ENCODE measurements around the gene SRM. TPM values are rescaled to one million over a fixed set of nuclear protein-coding genes. Genes with fewer than 3 reads are reported as not detected.

SRM gene
- total and polyA plus RNA-seq, 2 of the 13 experiments (the other 11 are each of a cell fraction or from before 2014, with no cell fraction given): 27.9 to 31.8 TPM

DNA sequence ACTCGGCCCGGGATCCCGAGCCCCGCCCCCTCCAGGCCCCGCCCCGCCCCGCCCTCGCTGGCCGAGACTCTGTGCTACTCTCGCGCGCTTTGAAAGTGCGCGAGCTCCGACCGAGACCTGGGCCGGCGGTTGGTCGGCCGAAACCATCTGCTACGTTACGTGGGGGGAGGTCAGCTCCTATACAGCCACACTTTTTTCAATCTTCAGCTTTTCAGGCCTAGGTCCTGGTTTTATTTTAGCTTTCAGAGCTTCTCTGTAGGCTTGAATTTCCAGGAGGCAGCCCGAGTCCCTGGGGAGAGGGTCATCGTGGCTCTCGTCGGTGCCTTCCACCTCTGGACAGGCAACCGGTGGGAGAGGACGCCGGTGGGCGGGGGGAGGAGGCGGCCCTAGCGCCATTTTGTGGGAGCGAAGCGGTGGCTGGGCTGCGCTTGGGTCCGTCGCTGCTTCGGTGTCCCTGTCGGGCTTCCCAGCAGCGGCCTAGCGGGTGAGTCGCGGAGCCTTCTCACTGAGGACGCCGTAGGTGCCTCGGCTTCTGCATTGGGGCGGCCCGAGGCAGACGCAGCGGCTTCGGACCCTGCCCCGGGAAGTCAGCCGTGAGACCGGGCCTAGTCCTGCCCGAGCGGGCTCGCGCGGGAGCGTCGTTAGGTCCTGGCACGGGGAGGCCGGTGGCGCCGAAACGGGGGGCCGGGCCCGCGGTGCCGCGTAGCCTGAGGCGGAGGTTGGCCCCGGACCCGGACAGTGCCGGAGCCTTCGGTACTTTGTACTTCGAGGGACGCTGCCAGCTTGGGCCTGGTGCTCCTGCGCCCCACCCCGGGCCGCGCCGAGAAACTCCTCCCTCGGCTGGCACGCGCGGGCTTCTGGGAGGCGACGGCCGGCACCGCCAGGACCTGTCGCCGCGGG, 47.3 kb downstream of the SRM start, which contains the start of gene TARDBP (continued):
- TF ChIP-seq RBM39 (IDR thresholded peaks at IDR 0.05; ENCODE audit: low read depth, low read length, poor library complexity, severe bottlenecking) (peak; percentile 96), ZNF138 (CRISPR knock-in tag; IDR thresholded peaks at IDR 0.05; ENCODE audit: low read depth) (peak; percentile 64; the same call in 1 of the 2 replicates), NR2C2 (CRISPR knock-in tag; IDR thresholded peaks at IDR 0.05; ENCODE audit: borderline replicate concordance) (peak; percentile 61; the same call in 1 of the 2 replicates), TCF12 (IDR thresholded peaks at IDR 0.05) (no peak), TCF12 (CRISPR knock-in tag; IDR thresholded peaks at IDR 0.05) (no peak), DR1 (CRISPR knock-in tag; IDR thresholded peaks at IDR 0.05) (peak; percentile 89), EEA1 (CRISPR knock-in tag; IDR thresholded peaks at IDR 0.05; ENCODE audit: borderline replicate concordance) (peak; percentile 83; the same call in 1 of the 2 replicates), BRD4 (CRISPR knock-in tag; IDR thresholded peaks at IDR 0.05) (peak; percentile 93), RFX3 (CRISPR knock-in tag; IDR thresholded peaks at IDR 0.05) (0 out of 2 replicates have a peak, but pooled peaks have one; percentile 26), KDM3A (CRISPR knock-in tag; IDR thresholded peaks at IDR 0.05; ENCODE audit: low read depth) (no peak; the same call in 1 of the 2 replicates), NCOR1 (IDR thresholded peaks at IDR 0.05; ENCODE audit: borderline replicate concordance, low read length) (0 out of 2 replicates have a peak, but pooled peaks have one; percentile 16), ONECUT2 (CRISPR knock-in tag; IDR thresholded peaks at IDR 0.05) (no peak), REXO4 (CRISPR knock-in tag; IDR thresholded peaks at IDR 0.05; ENCODE audit: borderline replicate concordance) (peak; percentile 84; the same call in 1 of the 2 replicates), ARHGAP35 (CRISPR knock-in tag; IDR thresholded peaks at IDR 0.05; ENCODE audit: borderline replicate concordance) (peak; percentile 88; the same call in 1 of the 2 replicates), ZIK1 (CRISPR knock-in tag; IDR thresholded peaks at IDR 0.05; ENCODE audit: borderline replicate concordance, low read depth) (peak; percentile 81; the same call in 1 of the 2 replicates), SMAD1 (CRISPR knock-in tag; IDR thresholded peaks at IDR 0.05; ENCODE audit: borderline replicate concordance, low read depth) (peak; percentile 83; the same call in 1 of the 2 replicates), KLF11 (CRISPR knock-in tag; IDR thresholded peaks at IDR 0.05) (peak; percentile 25; the same call in 1 of the 2 replicates)
- TF ChIP-seq, protein P1, sequence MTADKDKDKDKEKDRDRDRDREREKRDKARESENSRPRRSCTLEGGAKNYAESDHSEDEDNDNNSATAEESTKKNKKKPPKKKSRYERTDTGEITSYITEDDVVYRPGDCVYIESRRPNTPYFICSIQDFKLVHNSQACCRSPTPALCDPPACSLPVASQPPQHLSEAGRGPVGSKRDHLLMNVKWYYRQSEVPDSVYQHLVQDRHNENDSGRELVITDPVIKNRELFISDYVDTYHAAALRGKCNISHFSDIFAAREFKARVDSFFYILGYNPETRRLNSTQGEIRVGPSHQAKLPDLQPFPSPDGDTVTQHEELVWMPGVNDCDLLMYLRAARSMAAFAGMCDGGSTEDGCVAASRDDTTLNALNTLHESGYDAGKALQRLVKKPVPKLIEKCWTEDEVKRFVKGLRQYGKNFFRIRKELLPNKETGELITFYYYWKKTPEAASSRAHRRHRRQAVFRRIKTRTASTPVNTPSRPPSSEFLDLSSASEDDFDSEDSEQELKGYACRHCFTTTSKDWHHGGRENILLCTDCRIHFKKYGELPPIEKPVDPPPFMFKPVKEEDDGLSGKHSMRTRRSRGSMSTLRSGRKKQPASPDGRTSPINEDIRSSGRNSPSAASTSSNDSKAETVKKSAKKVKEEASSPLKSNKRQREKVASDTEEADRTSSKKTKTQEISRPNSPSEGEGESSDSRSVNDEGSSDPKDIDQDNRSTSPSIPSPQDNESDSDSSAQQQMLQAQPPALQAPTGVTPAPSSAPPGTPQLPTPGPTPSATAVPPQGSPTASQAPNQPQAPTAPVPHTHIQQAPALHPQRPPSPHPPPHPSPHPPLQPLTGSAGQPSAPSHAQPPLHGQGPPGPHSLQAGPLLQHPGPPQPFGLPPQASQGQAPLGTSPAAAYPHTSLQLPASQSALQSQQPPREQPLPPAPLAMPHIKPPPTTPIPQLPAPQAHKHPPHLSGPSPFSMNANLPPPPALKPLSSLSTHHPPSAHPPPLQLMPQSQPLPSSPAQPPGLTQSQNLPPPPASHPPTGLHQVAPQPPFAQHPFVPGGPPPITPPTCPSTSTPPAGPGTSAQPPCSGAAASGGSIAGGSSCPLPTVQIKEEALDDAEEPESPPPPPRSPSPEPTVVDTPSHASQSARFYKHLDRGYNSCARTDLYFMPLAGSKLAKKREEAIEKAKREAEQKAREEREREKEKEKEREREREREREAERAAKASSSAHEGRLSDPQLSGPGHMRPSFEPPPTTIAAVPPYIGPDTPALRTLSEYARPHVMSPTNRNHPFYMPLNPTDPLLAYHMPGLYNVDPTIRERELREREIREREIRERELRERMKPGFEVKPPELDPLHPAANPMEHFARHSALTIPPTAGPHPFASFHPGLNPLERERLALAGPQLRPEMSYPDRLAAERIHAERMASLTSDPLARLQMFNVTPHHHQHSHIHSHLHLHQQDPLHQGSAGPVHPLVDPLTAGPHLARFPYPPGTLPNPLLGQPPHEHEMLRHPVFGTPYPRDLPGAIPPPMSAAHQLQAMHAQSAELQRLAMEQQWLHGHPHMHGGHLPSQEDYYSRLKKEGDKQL (CRISPR knock-in tag; IDR thresholded peaks at IDR 0.05; ENCODE audit: low read depth): peak; percentile 39; the same call in 1 of the 2 replicates
- TF ChIP-seq, protein P2, sequence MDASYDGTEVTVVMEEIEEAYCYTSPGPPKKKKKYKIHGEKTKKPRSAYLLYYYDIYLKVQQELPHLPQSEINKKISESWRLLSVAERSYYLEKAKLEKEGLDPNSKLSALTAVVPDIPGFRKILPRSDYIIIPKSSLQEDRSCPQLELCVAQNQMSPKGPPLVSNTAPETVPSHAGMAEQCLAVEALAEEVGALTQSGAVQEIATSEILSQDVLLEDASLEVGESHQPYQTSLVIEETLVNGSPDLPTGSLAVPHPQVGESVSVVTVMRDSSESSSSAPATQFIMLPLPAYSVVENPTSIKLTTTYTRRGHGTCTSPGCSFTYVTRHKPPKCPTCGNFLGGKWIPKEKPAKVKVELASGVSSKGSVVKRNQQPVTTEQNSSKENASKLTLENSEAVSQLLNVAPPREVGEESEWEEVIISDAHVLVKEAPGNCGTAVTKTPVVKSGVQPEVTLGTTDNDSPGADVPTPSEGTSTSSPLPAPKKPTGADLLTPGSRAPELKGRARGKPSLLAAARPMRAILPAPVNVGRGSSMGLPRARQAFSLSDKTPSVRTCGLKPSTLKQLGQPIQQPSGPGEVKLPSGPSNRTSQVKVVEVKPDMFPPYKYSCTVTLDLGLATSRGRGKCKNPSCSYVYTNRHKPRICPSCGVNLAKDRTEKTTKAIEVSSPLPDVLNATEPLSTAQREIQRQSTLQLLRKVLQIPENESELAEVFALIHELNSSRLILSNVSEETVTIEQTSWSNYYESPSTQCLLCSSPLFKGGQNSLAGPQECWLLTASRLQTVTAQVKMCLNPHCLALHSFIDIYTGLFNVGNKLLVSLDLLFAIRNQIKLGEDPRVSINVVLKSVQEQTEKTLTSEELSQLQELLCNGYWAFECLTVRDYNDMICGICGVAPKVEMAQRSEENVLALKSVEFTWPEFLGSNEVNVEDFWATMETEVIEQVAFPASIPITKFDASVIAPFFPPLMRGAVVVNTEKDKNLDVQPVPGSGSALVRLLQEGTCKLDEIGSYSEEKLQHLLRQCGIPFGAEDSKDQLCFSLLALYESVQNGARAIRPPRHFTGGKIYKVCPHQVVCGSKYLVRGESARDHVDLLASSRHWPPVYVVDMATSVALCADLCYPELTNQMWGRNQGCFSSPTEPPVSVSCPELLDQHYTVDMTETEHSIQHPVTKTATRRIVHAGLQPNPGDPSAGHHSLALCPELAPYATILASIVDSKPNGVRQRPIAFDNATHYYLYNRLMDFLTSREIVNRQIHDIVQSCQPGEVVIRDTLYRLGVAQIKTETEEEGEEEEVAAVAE (CRISPR knock-in tag; IDR thresholded peaks at IDR 0.05; ENCODE audit: borderline replicate concordance): peak; percentile 64
